Spleen (tissue), 11 donors: Measurements from ENCODE around the gene ELF2. TPM values are rescaled to one million over a fixed set of nuclear protein-coding genes. Genes with fewer than 3 reads are reported as not detected.

Experiments
- DNase-seq: peaks from one replicate; pipeline ENCODE4 v3.0.0-alpha.2; 2020
- H3K27ac ChIP-seq, 8 donors: fragments of 200-600 bp; sonication (generic) in 7 of 8; 1 replicate in 4 of 8; 2 replicates in 4 of 8; pipeline versions ENCODE4 v1.5.0 to v1.8.0; 2016 to 2021; ENCODE audit warnings: inconsistent platforms in 4 of 8, mild to moderate bottlenecking in 4 of 8, moderate library complexity in 1 of 8
- H3K27me3 ChIP-seq, 7 donors: fragments of 200-600 bp; sonication (generic) in 6 of 7; replicated peaks in 1 of 7; 1 replicate in 4 of 7; 2 replicates in 3 of 7; pipeline versions ENCODE4 v1.5.0 to v1.8.0; 2016 to 2021; ENCODE audit warnings: inconsistent platforms in 3 of 7, mild to moderate bottlenecking in 1 of 7
- H3K36me3 ChIP-seq, 6 donors: fragments of 200-600 bp; sonication (generic) in 5 of 6; 1 replicate in 4 of 6; 2 replicates in 2 of 6; pipeline versions ENCODE4 v1.5.0 to v1.8.0; 2016 to 2021; ENCODE audit warnings: inconsistent platforms in 2 of 6
- H3K4me1 ChIP-seq, 6 donors: fragments of 200-600 bp; sonication (generic) in 5 of 6; 1 replicate in 3 of 6; 2 replicates in 3 of 6; pipeline versions ENCODE4 v1.5.0 to v1.8.0; 2016 to 2021; ENCODE audit warnings: inconsistent platforms in 3 of 6
- H3K4me3 ChIP-seq, 8 donors: fragments of 200-600 bp; sonication (generic) in 7 of 8; 1 replicate in 4 of 8; 2 replicates in 4 of 8; pipeline versions ENCODE4 v1.5.0 to v1.8.0; 2016 to 2021; ENCODE audit warnings: inconsistent platforms in 4 of 8, mild to moderate bottlenecking in 4 of 8, moderate library complexity in 2 of 8
- H3K9me3 ChIP-seq, 8 donors: fragments of 200-600 bp; sonication (generic) in 7 of 8; 1 replicate in 4 of 8; 2 replicates in 4 of 8; pipeline versions ENCODE4 v1.5.0 to v1.8.0; 2016 to 2021; ENCODE audit warnings: inconsistent platforms in 4 of 8
- CTCF ChIP-seq, 11 experiments: fragments of 200-600 bp in 7 of 11; fragments of 450-650 bp in 4 of 11; sonication (generic) in 4 of 11; IDR thresholded peaks in 8 of 11; conservative IDR thresholded peaks in 3 of 11; 1 replicate in 7 of 11; 2 replicates in 4 of 11; pipeline versions ENCODE4 v1.4.0 to v1.8.0; 2016 to 2021; ENCODE audit warnings: antibody characterized with exemption in 11 of 11, inconsistent platforms in 4 of 11, mild to moderate bottlenecking in 1 of 11
- POLR2A ChIP-seq, 3 donors: fragments of 450-650 bp; IDR thresholded peaks; one replicate each; pipeline ENCODE4 v1.5.1; 2017; ENCODE audit warnings: antibody characterized with exemption in 3 of 3, mild to moderate bottlenecking in 1 of 3
- POLR2AphosphoS5 ChIP-seq, 3 donors: sonication (generic); formaldehyde crosslinking; IDR thresholded peaks; one replicate each; pipeline ENCODE4 v1.5.1; 2017; ENCODE audit warnings: antibody characterized with exemption in 3 of 3
- WGBS, 5 donors: extraction: QIAGEN DNeasy Blood & Tissue Kit in 3 of 5; methylation state at CpG; one replicate each; pipeline versions ENCODE4 v1.1.5 to v1.1.7; 2013 to 2018; 5-methylcytosine and 5-hydroxymethylcytosine counted together
- intact Hi-C: fragments of 100-400 bp; cut with DNase I; formaldehyde crosslinking; loops from one replicate; pipeline ENCODE4 v1.15.0; 2023; ENCODE audit warnings: low total_unique reads
- polyA plus RNA-seq, 3 donors: library from polyadenylated mRNA; stranded (reverse); fragments of 200-250 nt; gene quantifications; one replicate each; pipeline ENCODE4 v1.2.1, GENCODE V29; 2013
- total RNA-seq, 7 donors: library from RNA; depleted of rRNA in 3 of 7; stranded (reverse); fragments of >200 nt in 3 of 7; fragmentation: NEBNext Ultra II Directional in 4 of 7; extraction: Animal tissue kit (Norgen Biotek cat#: 25700) in 4 of 7; gene quantifications; one replicate each; pipeline versions ENCODE4 v1.1.0 to v1.2.1, GENCODE V29; 2016 to 2021
- donor health status: healthy with polysubstance abuse.
- donor health status: DM: no; HTN: no; CAD: no; lungs with moderate emphysema.
- donor health status: DM: no; HTN: no; CAD: no.
- donor health status: Bipolar disorder and iron deficiency.
- donor health status: healthy.
- donor health status: DM: no; HTN: no; CAD: no.
- donor health status: DM: yes; HTN: yes; CAD: no.

Gene ELF2
- total and polyA plus RNA-seq, 10 donors = 13.0 to 85.8 (median 62.2) TPM

- WGBS, 5 donors = 74 to 87% (median 83%) methylated on average over 7 of the region's 7 CpGs
- H3K4me1 ChIP-seq = peaks cover 4 to 51% (median 33%) of the 10 kb centered on the region in 6 donors
- H3K27me3 ChIP-seq = no peaks in the 10 kb centered on the region
- H3K36me3 ChIP-seq = no peaks in the 10 kb centered on the region
- peak overlapping the region in 1 of 8 donors; percentile 49 for H3K27ac ChIP-seq
- H3K4me3 ChIP-seq = no peak overlapping the region
- peaks cover 0 to 9% (median 6%) of the 10 kb centered on the region in 8 donors for H3K9me3 ChIP-seq
- intact Hi-C loops = no loop called here
- TF ChIP-seq CTCF (IDR thresholded peaks at IDR 0.05 in 8 of 11, conservative IDR thresholded peaks at IDR 0.05 in 3 of 11) = no peak
- TF ChIP-seq POLR2AphosphoS5 (IDR thresholded peaks at IDR 0.05) = no peak
- TF ChIP-seq POLR2A (IDR thresholded peaks at IDR 0.05) = no peak
- peak; percentile 82 for DNase-seq
Observed at GRCh38 chr4:139144161-139144859, 32.7 kb downstream of the ELF2 start.

- H3K36me3 ChIP-seq = peaks cover 0 to 3% (median 0%) of the 10 kb centered on the region in 6 donors
- peaks cover 0 to 9% (median 6%) of the 10 kb centered on the region in 8 donors for H3K9me3 ChIP-seq
- H3K4me3 ChIP-seq = no peak overlapping the region
- H3K27me3 ChIP-seq = no peaks in the 10 kb centered on the region
- no peak for TF ChIP-seq POLR2AphosphoS5 (IDR thresholded peaks at IDR 0.05)
- no peak for TF ChIP-seq CTCF (IDR thresholded peaks at IDR 0.05 in 8 of 11, conservative IDR thresholded peaks at IDR 0.05 in 3 of 11)
- TF ChIP-seq POLR2A (IDR thresholded peaks at IDR 0.05) = no peak
- WGBS, 5 donors = 55 to 70% (median 62%) methylated on average over 2 of the region's 2 CpGs
- no peak overlapping the region for H3K27ac ChIP-seq
- H3K4me1 ChIP-seq = peaks cover 4 to 58% (median 35%) of the 10 kb centered on the region in 6 donors
- no peak for DNase-seq
- intact Hi-C loops = no loop called here
Observed at GRCh38 chr4:139142980-139143379, 34.0 kb downstream of the ELF2 start.

GRCh38 chr4:139142087-139142486 is 34.9 kb downstream of the ELF2 start:
- no peaks in the 10 kb centered on the region for H3K27me3 ChIP-seq

More at GRCh38 chr4:139142087-139142486, 34.9 kb downstream of the ELF2 start:
- H3K36me3 ChIP-seq = peaks cover 0 to 12% (median 3%) of the 10 kb centered on the region in 6 donors
- peaks cover 0 to 9% (median 6%) of the 10 kb centered on the region in 8 donors for H3K9me3 ChIP-seq
- WGBS, 5 donors = 39 to 67% (median 54%) methylated on average over 1 of the region's 1 CpG
- H3K27ac ChIP-seq = no peak overlapping the region
- DNase-seq = no peak
- peaks cover 4 to 61% (median 39%) of the 10 kb centered on the region in 6 donors for H3K4me1 ChIP-seq
- TF ChIP-seq POLR2AphosphoS5 (IDR thresholded peaks at IDR 0.05) (no peak), CTCF (IDR thresholded peaks at IDR 0.05 in 8 of 11, conservative IDR thresholded peaks at IDR 0.05 in 3 of 11) (no peak), POLR2A (IDR thresholded peaks at IDR 0.05) (no peak)
- H3K4me3 ChIP-seq = no peak overlapping the region
- intact Hi-C loops = no loop called here
